ENCODE measurements around the gene KDM4C. TPM values are rescaled to one million over a fixed set of nuclear protein-coding genes. Genes with fewer than 3 reads are reported as not detected.

The KDM4C gene
- total and polyA plus RNA-seq, 2 of the 13 experiments (the other 11 are each of a cell fraction or from before 2014, with no cell fraction given) = 19.4 to 23.6 TPM

DNA sequence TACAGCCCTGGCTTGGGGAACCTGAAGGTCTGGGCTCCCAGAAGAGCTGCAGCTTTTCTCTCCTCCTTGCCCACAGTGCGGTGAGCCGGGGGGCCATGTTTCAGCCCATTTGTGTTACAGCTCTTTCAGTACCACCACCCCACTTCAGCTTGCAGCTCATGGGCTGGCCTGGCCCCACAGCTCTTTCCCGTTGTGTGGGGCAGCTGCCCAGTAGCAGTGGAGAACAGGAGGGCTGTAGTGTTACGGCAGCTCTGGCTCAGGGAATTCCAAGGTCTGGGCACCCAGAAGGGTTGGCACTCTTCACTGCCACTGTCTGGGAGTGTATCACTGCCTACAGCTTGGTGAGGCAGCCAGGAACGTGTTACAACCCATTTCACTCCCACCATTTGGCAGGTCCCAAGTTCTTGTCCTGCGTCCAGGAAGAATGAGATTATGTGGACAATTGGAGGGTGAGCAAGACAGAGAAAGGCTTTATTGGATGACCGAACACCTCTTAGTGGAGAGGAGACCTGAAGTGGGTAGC, 390.5 kb downstream of the KDM4C start:
- H4K20me1 ChIP-seq (ENCODE audit: insufficient read depth, low read length) = no peaks in the 10 kb centered on the region
- ChIA-PET CTCF (ENCODE audit: low intra/inter-chr PET ratio, low total read pairs) (no interaction called here), POLR2A (no interaction called here)
- H3K27ac ChIP-seq (ENCODE audit: extremely low read length, insufficient read depth, low read length) = no peak overlapping the region
- H3K4me3 ChIP-seq (replicated peaks in 1 of 3; ENCODE audit: insufficient read depth in 1 of 3, low read depth in 2 of 3, low read length in 3 of 3) = no peak overlapping the region
- ATAC-seq (no peak; the same call in 2 of the 3 replicates), DNase-seq (ENCODE audit: low spot score) (no peak), FAIRE-seq (no peak)
- no peak overlapping the region for H3K4me2 ChIP-seq (ENCODE audit: low read depth, low read length)
- BruUV-seq (replicated peaks) = no TSS peak
- no peak overlapping the region for H3K9ac ChIP-seq (ENCODE audit: insufficient read depth, low read depth, low read length)
- peaks cover 5% of the 10 kb centered on the region for H3K4me1 ChIP-seq (ENCODE audit: insufficient read depth, low read length)
- H3K36me3 ChIP-seq (replicated peaks in 1 of 2; ENCODE audit: control insufficient read depth in 1 of 2, insufficient read depth in 2 of 2, low read length in 2 of 2) = peaks cover 2 to 5% of the 10 kb centered on the region in 2 experiments; a peak in 3 of 5 replicates
- no peaks in the 10 kb centered on the region for H3K27me3 ChIP-seq (ENCODE audit: control insufficient read depth in 1 of 2, insufficient read depth in 2 of 2, low read length in 2 of 2)
- no peaks in the 10 kb centered on the region for H3K9me3 ChIP-seq (ENCODE audit: low read length)
- in situ Hi-C loops (cut with HindIII; ENCODE audit: extremely low pct_ligation_motif_present, low pct_unique_long_range_greater_than_20kb) = no loop called here
- 96% methylated on average over 3 of the region's 7 CpGs for WGBS (ENCODE audit: low lambda C conversion rate)
- H3K79me2 ChIP-seq (ENCODE audit: insufficient read depth, low read length) = no peaks in the 10 kb centered on the region
- no peak overlapping the region for H2AFZ ChIP-seq (ENCODE audit: low read length)
- intact Hi-C loops (cut with micrococcal nuclease; ENCODE audit: unreplicated experiment) = no loop called here
- TF ChIP-seq HOXA3 (CRISPR knock-in tag; IDR thresholded peaks at IDR 0.05) (no peak), ZNF333 (CRISPR knock-in tag; IDR thresholded peaks at IDR 0.05; ENCODE audit: borderline replicate concordance) (no peak), ZFP41 (CRISPR knock-in tag; IDR thresholded peaks at IDR 0.05; ENCODE audit: borderline replicate concordance) (no peak), ETV6 (CRISPR knock-in tag; conservative IDR thresholded peaks at IDR 0.05) (no peak), ZNF605 (CRISPR knock-in tag; IDR thresholded peaks at IDR 0.05) (no peak), ZNF143 (CRISPR knock-in tag; IDR thresholded peaks at IDR 0.05) (no peak), ELF3 (CRISPR knock-in tag; IDR thresholded peaks at IDR 0.05) (no peak)
- TF ChIP-seq, protein P1, sequence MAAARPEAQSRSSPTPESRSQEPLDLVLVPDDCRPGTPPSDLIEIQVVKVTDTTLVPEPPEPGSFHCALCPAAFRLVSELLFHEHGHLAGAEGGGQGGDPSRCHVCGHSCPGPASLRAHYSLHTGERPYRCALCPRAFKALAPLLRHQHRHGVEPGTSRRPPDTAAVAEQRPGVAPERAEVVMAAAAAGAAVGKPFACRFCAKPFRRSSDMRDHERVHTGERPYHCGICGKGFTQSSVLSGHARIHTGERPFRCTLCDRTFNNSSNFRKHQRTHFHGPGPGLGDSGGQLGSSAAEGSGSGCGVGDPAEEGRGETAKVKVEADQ (CRISPR knock-in tag; IDR thresholded peaks at IDR 0.05; ENCODE audit: borderline replicate concordance) = no peak
- TF ChIP-seq, protein P2, sequence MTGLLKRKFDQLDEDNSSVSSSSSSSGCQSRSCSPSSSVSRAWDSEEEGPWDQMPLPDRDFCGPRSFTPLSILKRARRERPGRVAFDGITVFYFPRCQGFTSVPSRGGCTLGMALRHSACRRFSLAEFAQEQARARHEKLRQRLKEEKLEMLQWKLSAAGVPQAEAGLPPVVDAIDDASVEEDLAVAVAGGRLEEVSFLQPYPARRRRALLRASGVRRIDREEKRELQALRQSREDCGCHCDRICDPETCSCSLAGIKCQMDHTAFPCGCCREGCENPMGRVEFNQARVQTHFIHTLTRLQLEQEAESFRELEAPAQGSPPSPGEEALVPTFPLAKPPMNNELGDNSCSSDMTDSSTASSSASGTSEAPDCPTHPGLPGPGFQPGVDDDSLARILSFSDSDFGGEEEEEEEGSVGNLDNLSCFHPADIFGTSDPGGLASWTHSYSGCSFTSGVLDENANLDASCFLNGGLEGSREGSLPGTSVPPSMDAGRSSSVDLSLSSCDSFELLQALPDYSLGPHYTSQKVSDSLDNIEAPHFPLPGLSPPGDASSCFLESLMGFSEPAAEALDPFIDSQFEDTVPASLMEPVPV (CRISPR knock-in tag; IDR thresholded peaks at IDR 0.05) = no peak
- TF ChIP-seq, protein P3, sequence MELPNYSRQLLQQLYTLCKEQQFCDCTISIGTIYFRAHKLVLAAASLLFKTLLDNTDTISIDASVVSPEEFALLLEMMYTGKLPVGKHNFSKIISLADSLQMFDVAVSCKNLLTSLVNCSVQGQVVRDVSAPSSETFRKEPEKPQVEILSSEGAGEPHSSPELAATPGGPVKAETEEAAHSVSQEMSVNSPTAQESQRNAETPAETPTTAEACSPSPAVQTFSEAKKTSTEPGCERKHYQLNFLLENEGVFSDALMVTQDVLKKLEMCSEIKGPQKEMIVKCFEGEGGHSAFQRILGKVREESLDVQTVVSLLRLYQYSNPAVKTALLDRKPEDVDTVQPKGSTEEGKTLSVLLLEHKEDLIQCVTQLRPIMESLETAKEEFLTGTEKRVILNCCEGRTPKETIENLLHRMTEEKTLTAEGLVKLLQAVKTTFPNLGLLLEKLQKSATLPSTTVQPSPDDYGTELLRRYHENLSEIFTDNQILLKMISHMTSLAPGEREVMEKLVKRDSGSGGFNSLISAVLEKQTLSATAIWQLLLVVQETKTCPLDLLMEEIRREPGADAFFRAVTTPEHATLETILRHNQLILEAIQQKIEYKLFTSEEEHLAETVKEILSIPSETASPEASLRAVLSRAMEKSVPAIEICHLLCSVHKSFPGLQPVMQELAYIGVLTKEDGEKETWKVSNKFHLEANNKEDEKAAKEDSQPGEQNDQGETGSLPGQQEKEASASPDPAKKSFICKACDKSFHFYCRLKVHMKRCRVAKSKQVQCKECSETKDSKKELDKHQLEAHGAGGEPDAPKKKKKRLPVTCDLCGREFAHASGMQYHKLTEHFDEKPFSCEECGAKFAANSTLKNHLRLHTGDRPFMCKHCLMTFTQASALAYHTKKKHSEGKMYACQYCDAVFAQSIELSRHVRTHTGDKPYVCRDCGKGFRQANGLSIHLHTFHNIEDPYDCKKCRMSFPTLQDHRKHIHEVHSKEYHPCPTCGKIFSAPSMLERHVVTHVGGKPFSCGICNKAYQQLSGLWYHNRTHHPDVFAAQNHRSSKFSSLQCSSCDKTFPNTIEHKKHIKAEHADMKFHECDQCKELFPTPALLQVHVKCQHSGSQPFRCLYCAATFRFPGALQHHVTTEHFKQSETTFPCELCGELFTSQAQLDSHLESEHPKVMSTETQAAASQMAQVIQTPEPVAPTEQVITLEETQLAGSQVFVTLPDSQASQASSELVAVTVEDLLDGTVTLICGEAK (IDR thresholded peaks at IDR 0.05) = no peak
- TF ChIP-seq, protein P3 (CRISPR knock-in tag; IDR thresholded peaks at IDR 0.05) = no peak
